Ovary (tissue), 3 donors: ENCODE data around the gene RNLS.

ENCODE experiments used
- EP300 ChIP-seq: sonication (generic); formaldehyde crosslinking; IDR thresholded peaks from one replicate; pipeline ENCODE4 v1.6.1; 2017; ENCODE audit warnings: antibody characterized with exemption
- TF ChIP-seq, protein P1 (sequence below), 3 donors: fragments of 450-650 bp in 2 of 3; fragments of 200-600 bp in 1 of 3; IDR thresholded peaks; one replicate each; pipeline versions ENCODE4 v1.5.1 to v1.8.0; 2016 to 2022; ENCODE audit warnings: antibody characterized with exemption in 3 of 3, mild to moderate bottlenecking in 1 of 3
- donor health status: DM: no; HTN: no; CAD: no.

DNA sequence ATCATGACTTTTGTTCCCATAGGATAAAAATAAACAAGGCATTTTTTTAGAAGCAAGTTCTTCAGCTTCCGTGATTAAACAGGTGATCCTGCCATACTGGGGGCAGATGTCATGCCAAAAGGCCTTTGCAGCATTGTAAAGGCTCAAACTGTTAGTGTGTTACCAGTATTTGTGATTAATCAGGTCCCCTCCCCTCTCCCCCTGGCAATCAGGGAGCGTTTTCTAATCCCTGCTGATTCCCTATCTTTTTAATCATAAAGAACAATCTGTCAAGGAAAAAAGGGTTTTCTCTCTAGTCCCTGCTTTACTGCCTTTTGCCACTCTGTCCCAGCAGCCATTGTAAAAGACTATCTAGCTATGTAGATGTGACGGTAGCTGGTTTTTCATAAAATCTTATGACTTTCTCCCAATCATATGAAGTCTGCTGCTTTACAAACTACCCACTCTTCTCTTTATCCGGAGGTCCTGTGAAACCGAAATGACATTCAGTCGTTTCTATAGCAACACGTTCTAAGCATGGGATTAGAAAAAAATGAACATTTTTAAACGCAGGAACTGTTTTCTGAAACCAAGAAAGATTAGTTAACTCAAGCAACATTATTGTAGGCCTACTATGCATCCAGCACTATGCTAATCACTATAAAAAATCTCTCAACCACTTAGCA is 210.9 kb downstream of the RNLS start:
- TF ChIP-seq, protein P1, sequence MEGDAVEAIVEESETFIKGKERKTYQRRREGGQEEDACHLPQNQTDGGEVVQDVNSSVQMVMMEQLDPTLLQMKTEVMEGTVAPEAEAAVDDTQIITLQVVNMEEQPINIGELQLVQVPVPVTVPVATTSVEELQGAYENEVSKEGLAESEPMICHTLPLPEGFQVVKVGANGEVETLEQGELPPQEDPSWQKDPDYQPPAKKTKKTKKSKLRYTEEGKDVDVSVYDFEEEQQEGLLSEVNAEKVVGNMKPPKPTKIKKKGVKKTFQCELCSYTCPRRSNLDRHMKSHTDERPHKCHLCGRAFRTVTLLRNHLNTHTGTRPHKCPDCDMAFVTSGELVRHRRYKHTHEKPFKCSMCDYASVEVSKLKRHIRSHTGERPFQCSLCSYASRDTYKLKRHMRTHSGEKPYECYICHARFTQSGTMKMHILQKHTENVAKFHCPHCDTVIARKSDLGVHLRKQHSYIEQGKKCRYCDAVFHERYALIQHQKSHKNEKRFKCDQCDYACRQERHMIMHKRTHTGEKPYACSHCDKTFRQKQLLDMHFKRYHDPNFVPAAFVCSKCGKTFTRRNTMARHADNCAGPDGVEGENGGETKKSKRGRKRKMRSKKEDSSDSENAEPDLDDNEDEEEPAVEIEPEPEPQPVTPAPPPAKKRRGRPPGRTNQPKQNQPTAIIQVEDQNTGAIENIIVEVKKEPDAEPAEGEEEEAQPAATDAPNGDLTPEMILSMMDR (IDR thresholded peaks at IDR 0.05) = no peak
- no peak for TF ChIP-seq EP300
